ENCODE data around the gene JSRP1. TPM values are rescaled to one million over a fixed set of nuclear protein-coding genes. Genes with fewer than 3 reads are reported as not detected.

JSRP1 gene
- total RNA-seq, 1 donor from 2014 or later, result not detected

DNA sequence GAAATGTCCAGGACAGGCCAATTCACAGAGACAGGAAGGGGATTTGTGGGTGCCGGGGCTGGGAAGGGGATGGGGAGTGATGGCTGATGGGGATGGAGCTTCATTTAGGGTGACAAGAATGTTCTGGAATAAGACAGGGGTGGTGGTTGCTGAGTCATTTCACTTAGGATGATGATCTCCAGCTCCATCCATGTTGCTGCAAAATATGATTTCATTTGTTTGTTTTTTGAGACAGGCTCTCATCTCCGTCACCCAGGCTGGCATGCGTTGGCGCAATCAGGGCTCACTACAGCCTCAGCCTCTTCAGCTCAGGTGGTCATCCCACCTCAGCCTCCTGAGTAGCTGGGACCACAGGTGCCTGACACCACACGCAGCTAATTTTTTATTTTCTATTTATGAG is 3.1 kb upstream of the JSRP1 start:
- no peaks in the 10 kb centered on the region for H3K36me3 ChIP-seq (ENCODE audit: control insufficient read depth, insufficient read depth, low read length)
- TF ChIP-seq, protein P1, sequence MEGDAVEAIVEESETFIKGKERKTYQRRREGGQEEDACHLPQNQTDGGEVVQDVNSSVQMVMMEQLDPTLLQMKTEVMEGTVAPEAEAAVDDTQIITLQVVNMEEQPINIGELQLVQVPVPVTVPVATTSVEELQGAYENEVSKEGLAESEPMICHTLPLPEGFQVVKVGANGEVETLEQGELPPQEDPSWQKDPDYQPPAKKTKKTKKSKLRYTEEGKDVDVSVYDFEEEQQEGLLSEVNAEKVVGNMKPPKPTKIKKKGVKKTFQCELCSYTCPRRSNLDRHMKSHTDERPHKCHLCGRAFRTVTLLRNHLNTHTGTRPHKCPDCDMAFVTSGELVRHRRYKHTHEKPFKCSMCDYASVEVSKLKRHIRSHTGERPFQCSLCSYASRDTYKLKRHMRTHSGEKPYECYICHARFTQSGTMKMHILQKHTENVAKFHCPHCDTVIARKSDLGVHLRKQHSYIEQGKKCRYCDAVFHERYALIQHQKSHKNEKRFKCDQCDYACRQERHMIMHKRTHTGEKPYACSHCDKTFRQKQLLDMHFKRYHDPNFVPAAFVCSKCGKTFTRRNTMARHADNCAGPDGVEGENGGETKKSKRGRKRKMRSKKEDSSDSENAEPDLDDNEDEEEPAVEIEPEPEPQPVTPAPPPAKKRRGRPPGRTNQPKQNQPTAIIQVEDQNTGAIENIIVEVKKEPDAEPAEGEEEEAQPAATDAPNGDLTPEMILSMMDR (IDR thresholded peaks at IDR 0.05; ENCODE audit: insufficient read depth, low read length, severe bottlenecking), result no peak
- peak; percentile 64 for DNase-seq (ENCODE audit: low read depth)
- H3K4me3 ChIP-seq (ENCODE audit: low read depth, low read length), result no peak overlapping the region
- no peaks in the 10 kb centered on the region for H3K27me3 ChIP-seq (ENCODE audit: control insufficient read depth, insufficient read depth, low read length)
- no peak for FAIRE-seq

GRCh38 chr19:2255112-2255845 is 938 bp downstream of the JSRP1 start:
- no peaks in the 10 kb centered on the region for H3K36me3 ChIP-seq (ENCODE audit: control insufficient read depth, insufficient read depth, low read length)
- TF ChIP-seq, protein P1 (IDR thresholded peaks at IDR 0.05; ENCODE audit: insufficient read depth, low read length, severe bottlenecking), result no peak
- DNase-seq (ENCODE audit: low read depth), result no peak
- no peak for FAIRE-seq
- peaks cover 25% of the 10 kb centered on the region for H3K27me3 ChIP-seq (ENCODE audit: control insufficient read depth, insufficient read depth, low read length)
- no peak overlapping the region for H3K4me3 ChIP-seq (ENCODE audit: low read depth, low read length)

DNA sequence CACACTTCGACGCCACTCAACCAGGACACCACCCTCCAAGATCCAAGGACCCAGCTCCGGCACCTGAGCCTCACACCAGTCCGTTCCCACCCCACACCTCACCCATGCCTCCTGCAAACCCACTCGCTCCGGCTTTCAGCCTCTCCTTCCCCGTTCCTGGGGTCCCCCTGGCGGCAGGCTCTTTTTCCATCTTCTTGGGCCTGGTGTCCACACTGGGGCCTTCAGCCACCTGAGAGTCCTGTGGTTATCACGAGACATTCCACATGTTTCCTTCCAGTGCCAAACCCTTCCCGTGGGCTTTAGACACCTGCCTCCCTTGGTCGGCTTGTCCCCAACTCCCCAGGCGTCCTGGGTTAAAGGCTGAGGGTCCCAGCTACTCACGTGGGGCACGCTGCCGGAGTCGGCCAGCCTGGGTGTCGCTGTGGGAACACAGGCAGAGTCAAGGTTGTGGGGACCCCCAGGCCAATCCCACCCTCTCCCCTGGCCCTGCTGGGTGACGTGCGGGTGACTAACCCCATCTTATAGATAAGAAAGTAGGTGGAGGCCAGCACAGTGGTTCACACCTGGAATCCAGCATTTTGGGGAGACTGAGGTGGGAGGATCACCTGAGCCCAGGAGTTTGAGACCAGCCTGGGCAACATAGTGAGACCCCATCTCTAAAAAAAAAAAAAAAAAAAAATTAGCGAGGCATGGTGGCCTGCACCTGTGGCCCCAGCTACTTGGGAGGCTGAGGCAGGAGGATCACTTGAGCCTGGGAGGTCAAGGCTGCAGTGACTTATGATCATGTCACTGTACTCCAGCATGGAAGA is 1.9 kb downstream of the JSRP1 start:
- no peak overlapping the region for H3K4me3 ChIP-seq (ENCODE audit: low read depth, low read length)
- FAIRE-seq, result no peak
- H3K27me3 ChIP-seq (ENCODE audit: control insufficient read depth, insufficient read depth, low read length), result peaks cover 32% of the 10 kb centered on the region
- no peak for DNase-seq (ENCODE audit: low read depth)
- H3K36me3 ChIP-seq (ENCODE audit: control insufficient read depth, insufficient read depth, low read length), result no peaks in the 10 kb centered on the region
- TF ChIP-seq, protein P1 (IDR thresholded peaks at IDR 0.05; ENCODE audit: insufficient read depth, low read length, severe bottlenecking), result peak; percentile 49

DNA sequence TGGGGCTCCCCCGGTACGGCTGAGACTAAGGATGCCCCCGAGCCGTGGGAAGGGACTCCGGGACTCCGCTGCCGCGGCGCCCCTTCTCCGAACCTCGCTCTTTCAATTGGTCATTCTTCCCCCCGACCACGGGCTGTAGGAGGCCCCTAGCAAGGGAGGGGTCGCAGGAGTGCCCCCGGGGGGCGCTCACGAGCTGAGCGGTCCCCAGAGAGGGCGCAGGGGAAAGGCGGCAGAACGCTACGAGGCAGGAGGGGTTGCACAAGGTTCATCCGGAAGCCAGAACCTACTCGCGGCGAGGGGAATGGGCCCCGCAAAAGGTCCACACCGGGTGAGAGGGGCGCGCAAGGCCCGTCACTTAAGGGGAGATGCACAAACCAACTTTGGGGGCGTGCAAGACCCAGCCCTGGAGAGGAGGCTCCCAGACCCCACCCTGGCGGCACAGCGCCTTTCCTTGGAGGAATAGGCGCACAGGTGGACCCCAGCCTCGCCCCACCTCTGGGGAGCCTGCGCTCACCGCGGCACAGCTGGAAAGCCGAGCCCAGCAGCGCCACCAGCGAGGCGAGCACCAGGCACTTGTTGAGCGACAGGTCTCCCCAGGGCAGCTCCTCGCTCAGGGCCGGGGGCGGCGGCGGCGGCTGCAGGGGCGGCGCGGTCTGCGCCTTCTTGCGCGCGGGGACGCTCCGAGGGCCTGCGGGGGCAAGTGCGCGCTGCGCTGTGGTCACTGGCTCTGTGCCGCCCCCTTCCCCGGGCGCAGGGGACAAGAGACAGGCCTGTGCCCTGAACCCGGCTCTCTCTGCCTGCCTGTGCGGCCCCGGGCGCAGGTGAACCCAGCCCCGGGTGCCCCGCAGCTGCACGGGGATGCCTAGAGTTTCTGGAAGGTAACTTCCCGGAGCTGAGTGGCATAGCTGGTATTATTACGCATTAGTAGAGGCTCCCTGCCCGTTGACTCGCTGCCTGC is 2.8 kb downstream of the JSRP1 start:
- H3K36me3 ChIP-seq (ENCODE audit: control insufficient read depth, insufficient read depth, low read length), result no peaks in the 10 kb centered on the region
- DNase-seq (ENCODE audit: low read depth) (no peak), FAIRE-seq (no peak)
- TF ChIP-seq, protein P1 (IDR thresholded peaks at IDR 0.05; ENCODE audit: insufficient read depth, low read length, severe bottlenecking), result no peak
- no peak overlapping the region for H3K4me3 ChIP-seq (ENCODE audit: low read depth, low read length)
- peaks cover 32% of the 10 kb centered on the region for H3K27me3 ChIP-seq (ENCODE audit: control insufficient read depth, insufficient read depth, low read length)

- FAIRE-seq (no peak), DNase-seq (ENCODE audit: low read depth) (no peak)
- Histone ChIP-seq H3K4me3 (ENCODE audit: low read depth, low read length) (no peak overlapping the region), H3K27me3 (ENCODE audit: control insufficient read depth, insufficient read depth, low read length) (peaks cover 32% of the 10 kb centered on the region), H3K36me3 (ENCODE audit: control insufficient read depth, insufficient read depth, low read length) (no peaks in the 10 kb centered on the region)
- TF ChIP-seq, protein P1 (IDR thresholded peaks at IDR 0.05; ENCODE audit: insufficient read depth, low read length, severe bottlenecking), result no peak
Measured at GRCh38 chr19:2252797-2253105, 3.5 kb downstream of the JSRP1 start.

All from bronchial epithelial cell (primary cell).